Gastroesophageal sphincter (tissue), 3 donors: Measurements from ENCODE around the gene EXOSC9.

Experiments
- CTCF ChIP-seq, 4 experiments: fragments of 200-600 bp in 2 of 4; fragments of 450-650 bp in 2 of 4; sonication (generic) in 1 of 4; IDR thresholded peaks; one replicate each; pipeline ENCODE4 v1.5.1; 2017 to 2019; ENCODE audit warnings: antibody characterized with exemption in 4 of 4, mild to moderate bottlenecking in 2 of 4, moderate library complexity in 2 of 4
- POLR2A ChIP-seq, 2 donors: fragments of 450-650 bp; IDR thresholded peaks; one replicate each; pipeline ENCODE4 v1.6.1; 2017; ENCODE audit warnings: antibody characterized with exemption in 2 of 2, mild to moderate bottlenecking in 2 of 2, moderate library complexity in 1 of 2

GRCh38 chr4:121824171-121824527, 23.0 kb downstream of the EXOSC9 start:
- TF ChIP-seq POLR2A (IDR thresholded peaks at IDR 0.05) (no peak), CTCF (IDR thresholded peaks at IDR 0.05) (no peak)
